WTC11 (cell line): ENCODE measurements around the gene ADH1C. TPM values are rescaled to one million over a fixed set of nuclear protein-coding genes. Genes with fewer than 3 reads are reported as not detected.

Experiments used
- ATAC-seq: fragments of 200-7000 bp; cut with Tn5 transposase; 2 replicates; pipeline ENCODE4 v1.10.0; 2021; ENCODE audit warnings: mild to moderate bottlenecking, moderate library complexity
- CTCF ChIA-PET: fragments of 300-600 bp; sonication (Branson Sonifier 250); formaldehyde crosslinking; loops from one replicate; lab custom pipeline; 2021; ENCODE audit warnings: antibody characterized with exemption; lab: Charles Lee
- POLR2A ChIA-PET: fragments of 350-600 bp; sonication (Branson Sonifier 250); formaldehyde crosslinking; loops from one replicate; lab custom pipeline; 2021; ENCODE audit warnings: antibody characterized with exemption; lab: Charles Lee
- DNase-seq: peaks from one replicate; pipeline ENCODE4 v3.0.0; 2021; ENCODE audit warnings: low spot score
- H3K27ac Mint-ChIP-seq: 2 replicates; pipeline ENCODE4 v1.8.0; 2021; ENCODE audit warnings: mixed read lengths
- H3K27me3 Mint-ChIP-seq: 2 replicates; pipeline ENCODE4 v1.8.0; 2021; ENCODE audit warnings: low read depth, mild to moderate bottlenecking, moderate library complexity, mixed read lengths
- H3K36me3 Mint-ChIP-seq: 2 replicates; pipeline ENCODE4 v1.8.0; 2021; ENCODE audit warnings: mixed read lengths
- H3K4me1 Mint-ChIP-seq: 2 replicates; pipeline ENCODE4 v1.8.0; 2022; ENCODE audit warnings: mixed read lengths
- H3K4me3 Mint-ChIP-seq: 2 replicates; pipeline ENCODE4 v1.8.0; 2021; ENCODE audit warnings: mild to moderate bottlenecking, moderate library complexity, mixed read lengths
- H3K9me3 Mint-ChIP-seq: 2 replicates; pipeline ENCODE4 v1.8.0; 2021; ENCODE audit warnings: mixed read lengths
- CREM ChIP-seq: sonication (generic); formaldehyde crosslinking; IDR thresholded peaks from 2 replicates; pipeline ENCODE4 v1.8.1; 2022; ENCODE audit warnings: mild to moderate bottlenecking, missing genetic modification reagents, moderate library complexity
- ELF4 ChIP-seq: sonication (generic); formaldehyde crosslinking; IDR thresholded peaks from 2 replicates; pipeline ENCODE4 v1.8.1; 2022; ENCODE audit warnings: low read depth, mild to moderate bottlenecking, moderate library complexity, missing genetic modification reagents
- IRF2 ChIP-seq: sonication (generic); formaldehyde crosslinking; IDR thresholded peaks from 2 replicates; pipeline ENCODE4 v1.8.0; 2022; ENCODE audit warnings: low read depth, missing genetic modification reagents, borderline replicate concordance
- JAZF1 ChIP-seq: fragments of 250-450 bp; sonication (Bioruptor Pico); IDR thresholded peaks from 2 replicates; pipeline ENCODE4 v1.9.0; 2021; ENCODE audit warnings: moderate library complexity, mild to moderate bottlenecking, inconsistent platforms
- JUN ChIP-seq: sonication (generic); formaldehyde crosslinking; IDR thresholded peaks from 2 replicates; pipeline ENCODE4 v1.8.0; 2023; ENCODE audit warnings: mild to moderate bottlenecking, missing genetic modification reagents
- NFE2L1 ChIP-seq: sonication (generic); formaldehyde crosslinking; IDR thresholded peaks from 2 replicates; pipeline ENCODE4 v1.8.1; 2023; ENCODE audit warnings: missing genetic modification reagents
- NR2C2 ChIP-seq: sonication (generic); formaldehyde crosslinking; IDR thresholded peaks from 2 replicates; pipeline ENCODE4 v1.8.0; 2022; ENCODE audit warnings: mild to moderate bottlenecking, missing genetic modification reagents
- NR3C1 ChIP-seq: sonication (generic); formaldehyde crosslinking; conservative IDR thresholded peaks from 2 replicates; pipeline ENCODE4 v1.8.1; 2023; ENCODE audit warnings: low read depth, mild to moderate bottlenecking, missing genetic modification reagents
- RELA ChIP-seq: sonication (generic); formaldehyde crosslinking; IDR thresholded peaks from 2 replicates; pipeline ENCODE4 v1.8.1; 2022; ENCODE audit warnings: missing genetic modification reagents, mild to moderate bottlenecking, borderline replicate concordance
- SOX15 ChIP-seq: fragments of 250-450 bp; sonication (Bioruptor Pico); IDR thresholded peaks from 2 replicates; pipeline ENCODE4 v1.9.0; 2021; ENCODE audit warnings: mild to moderate bottlenecking
- TEAD4 ChIP-seq: sonication (generic); formaldehyde crosslinking; IDR thresholded peaks from 2 replicates; pipeline ENCODE4 v1.8.0; 2022; ENCODE audit warnings: mild to moderate bottlenecking, missing genetic modification reagents
- ZBTB21 ChIP-seq: sonication (generic); formaldehyde crosslinking; IDR thresholded peaks from 2 replicates; pipeline ENCODE4 v1.8.1; 2023; ENCODE audit warnings: mild to moderate bottlenecking, missing genetic modification reagents, borderline replicate concordance
- ZNF219 ChIP-seq: sonication (generic); formaldehyde crosslinking; IDR thresholded peaks from 2 replicates; pipeline ENCODE4 v1.8.0; 2023; ENCODE audit warnings: missing genetic modification reagents, mild to moderate bottlenecking, borderline replicate concordance
- ZNF317 ChIP-seq: sonication (generic); formaldehyde crosslinking; IDR thresholded peaks from 2 replicates; pipeline ENCODE4 v1.8.1; 2023; ENCODE audit warnings: low read depth, mild to moderate bottlenecking, moderate library complexity, missing genetic modification reagents, borderline replicate concordance
- ZNF671 ChIP-seq: fragments of 250-450 bp; sonication (Bioruptor Pico); IDR thresholded peaks from 2 replicates; pipeline ENCODE4 v1.8.0; 2021; ENCODE audit warnings: mild to moderate bottlenecking
- total RNA-seq: library from RNA; stranded (reverse); gene quantifications from 3 replicates; pipeline ENCODE4 v1.2.3, GENCODE V29; 2021
- TF ChIP-seq, protein P1 (sequence below): sonication (generic); formaldehyde crosslinking; IDR thresholded peaks from 2 replicates; pipeline ENCODE4 v1.8.1; 2022; ENCODE audit warnings: missing genetic modification reagents, borderline replicate concordance
- TF ChIP-seq, protein P2 (sequence below): sonication (generic); formaldehyde crosslinking; IDR thresholded peaks from 2 replicates; pipeline ENCODE4 v1.8.0; 2022; ENCODE audit warnings: missing genetic modification reagents
- TF ChIP-seq, protein P3 (sequence below): fragments of 250-450 bp; sonication (Bioruptor Pico); IDR thresholded peaks from 2 replicates; pipeline ENCODE4 v1.9.0; 2021; ENCODE audit warnings: mild to moderate bottlenecking
- TF ChIP-seq, protein P4 (sequence below): sonication (generic); formaldehyde crosslinking; IDR thresholded peaks from 2 replicates; pipeline ENCODE4 v1.8.1; 2023; ENCODE audit warnings: mild to moderate bottlenecking, missing genetic modification reagents, borderline replicate concordance
- TF ChIP-seq, protein P5 (sequence below): sonication (generic); formaldehyde crosslinking; IDR thresholded peaks from 2 replicates; pipeline ENCODE4 v1.8.0; 2022; ENCODE audit warnings: mild to moderate bottlenecking, missing genetic modification reagents

ADH1C gene
- total RNA-seq, 1 experiment from 2014 or later, result 0.22 TPM

DNA sequence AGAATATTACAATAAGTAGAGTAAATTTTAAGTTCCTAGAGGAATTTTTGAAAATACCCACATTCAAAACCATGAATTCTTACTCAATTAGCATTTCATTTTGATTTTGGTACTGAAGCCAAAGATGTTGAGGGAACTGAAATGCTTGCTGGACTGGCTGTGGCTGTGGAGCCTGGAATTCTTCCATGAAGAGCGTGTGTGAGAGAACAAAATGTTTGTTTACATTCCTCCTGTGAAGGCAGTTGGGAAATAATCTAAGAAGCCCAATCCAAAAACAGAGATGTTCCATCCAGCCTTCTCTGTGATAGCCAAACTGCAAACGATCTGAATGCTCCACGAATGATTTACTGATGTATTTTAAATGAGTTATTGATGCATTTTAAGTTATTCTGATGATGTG is 27.6 kb downstream of the ADH1C start:
- Mint-ChIP-seq H3K9me3 (peaks cover 51% of the 10 kb centered on the region), H3K27me3 (no peaks in the 10 kb centered on the region), H3K4me3 (no peak overlapping the region), H3K36me3 (peaks cover 10% of the 10 kb centered on the region), H3K4me1 (peaks cover 10% of the 10 kb centered on the region), H3K27ac (no peak overlapping the region)
- no peak for DNase-seq
- TF ChIP-seq, protein P1, sequence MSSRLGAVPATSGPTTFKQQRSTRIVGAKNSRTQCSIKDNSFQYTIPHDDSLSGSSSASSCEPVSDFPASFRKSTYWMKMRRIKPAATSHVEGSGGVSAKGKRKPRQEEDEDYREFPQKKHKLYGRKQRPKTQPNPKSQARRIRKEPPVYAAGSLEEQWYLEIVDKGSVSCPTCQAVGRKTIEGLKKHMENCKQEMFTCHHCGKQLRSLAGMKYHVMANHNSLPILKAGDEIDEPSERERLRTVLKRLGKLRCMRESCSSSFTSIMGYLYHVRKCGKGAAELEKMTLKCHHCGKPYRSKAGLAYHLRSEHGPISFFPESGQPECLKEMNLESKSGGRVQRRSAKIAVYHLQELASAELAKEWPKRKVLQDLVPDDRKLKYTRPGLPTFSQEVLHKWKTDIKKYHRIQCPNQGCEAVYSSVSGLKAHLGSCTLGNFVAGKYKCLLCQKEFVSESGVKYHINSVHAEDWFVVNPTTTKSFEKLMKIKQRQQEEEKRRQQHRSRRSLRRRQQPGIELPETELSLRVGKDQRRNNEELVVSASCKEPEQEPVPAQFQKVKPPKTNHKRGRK (CRISPR knock-in tag), result no peak
- no peak for TF ChIP-seq ZNF317 (CRISPR knock-in tag)
- no peak for TF ChIP-seq SOX15 (CRISPR knock-in tag)
- TF ChIP-seq, protein P2, sequence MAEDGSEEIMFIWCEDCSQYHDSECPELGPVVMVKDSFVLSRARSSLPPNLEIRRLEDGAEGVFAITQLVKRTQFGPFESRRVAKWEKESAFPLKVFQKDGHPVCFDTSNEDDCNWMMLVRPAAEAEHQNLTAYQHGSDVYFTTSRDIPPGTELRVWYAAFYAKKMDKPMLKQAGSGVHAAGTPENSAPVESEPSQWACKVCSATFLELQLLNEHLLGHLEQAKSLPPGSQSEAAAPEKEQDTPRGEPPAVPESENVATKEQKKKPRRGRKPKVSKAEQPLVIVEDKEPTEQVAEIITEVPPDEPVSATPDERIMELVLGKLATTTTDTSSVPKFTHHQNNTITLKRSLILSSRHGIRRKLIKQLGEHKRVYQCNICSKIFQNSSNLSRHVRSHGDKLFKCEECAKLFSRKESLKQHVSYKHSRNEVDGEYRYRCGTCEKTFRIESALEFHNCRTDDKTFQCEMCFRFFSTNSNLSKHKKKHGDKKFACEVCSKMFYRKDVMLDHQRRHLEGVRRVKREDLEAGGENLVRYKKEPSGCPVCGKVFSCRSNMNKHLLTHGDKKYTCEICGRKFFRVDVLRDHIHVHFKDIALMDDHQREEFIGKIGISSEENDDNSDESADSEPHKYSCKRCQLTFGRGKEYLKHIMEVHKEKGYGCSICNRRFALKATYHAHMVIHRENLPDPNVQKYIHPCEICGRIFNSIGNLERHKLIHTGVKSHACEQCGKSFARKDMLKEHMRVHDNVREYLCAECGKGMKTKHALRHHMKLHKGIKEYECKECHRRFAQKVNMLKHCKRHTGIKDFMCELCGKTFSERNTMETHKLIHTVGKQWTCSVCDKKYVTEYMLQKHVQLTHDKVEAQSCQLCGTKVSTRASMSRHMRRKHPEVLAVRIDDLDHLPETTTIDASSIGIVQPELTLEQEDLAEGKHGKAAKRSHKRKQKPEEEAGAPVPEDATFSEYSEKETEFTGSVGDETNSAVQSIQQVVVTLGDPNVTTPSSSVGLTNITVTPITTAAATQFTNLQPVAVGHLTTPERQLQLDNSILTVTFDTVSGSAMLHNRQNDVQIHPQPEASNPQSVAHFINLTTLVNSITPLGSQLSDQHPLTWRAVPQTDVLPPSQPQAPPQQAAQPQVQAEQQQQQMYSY, result no peak
- TF ChIP-seq ZBTB21, result no peak
- TF ChIP-seq JUN (CRISPR knock-in tag), result no peak
- TF ChIP-seq CREM (CRISPR knock-in tag), result no peak
- no peak for TF ChIP-seq NR3C1
- TF ChIP-seq TEAD4 (CRISPR knock-in tag), result no peak
- TF ChIP-seq, protein P3, sequence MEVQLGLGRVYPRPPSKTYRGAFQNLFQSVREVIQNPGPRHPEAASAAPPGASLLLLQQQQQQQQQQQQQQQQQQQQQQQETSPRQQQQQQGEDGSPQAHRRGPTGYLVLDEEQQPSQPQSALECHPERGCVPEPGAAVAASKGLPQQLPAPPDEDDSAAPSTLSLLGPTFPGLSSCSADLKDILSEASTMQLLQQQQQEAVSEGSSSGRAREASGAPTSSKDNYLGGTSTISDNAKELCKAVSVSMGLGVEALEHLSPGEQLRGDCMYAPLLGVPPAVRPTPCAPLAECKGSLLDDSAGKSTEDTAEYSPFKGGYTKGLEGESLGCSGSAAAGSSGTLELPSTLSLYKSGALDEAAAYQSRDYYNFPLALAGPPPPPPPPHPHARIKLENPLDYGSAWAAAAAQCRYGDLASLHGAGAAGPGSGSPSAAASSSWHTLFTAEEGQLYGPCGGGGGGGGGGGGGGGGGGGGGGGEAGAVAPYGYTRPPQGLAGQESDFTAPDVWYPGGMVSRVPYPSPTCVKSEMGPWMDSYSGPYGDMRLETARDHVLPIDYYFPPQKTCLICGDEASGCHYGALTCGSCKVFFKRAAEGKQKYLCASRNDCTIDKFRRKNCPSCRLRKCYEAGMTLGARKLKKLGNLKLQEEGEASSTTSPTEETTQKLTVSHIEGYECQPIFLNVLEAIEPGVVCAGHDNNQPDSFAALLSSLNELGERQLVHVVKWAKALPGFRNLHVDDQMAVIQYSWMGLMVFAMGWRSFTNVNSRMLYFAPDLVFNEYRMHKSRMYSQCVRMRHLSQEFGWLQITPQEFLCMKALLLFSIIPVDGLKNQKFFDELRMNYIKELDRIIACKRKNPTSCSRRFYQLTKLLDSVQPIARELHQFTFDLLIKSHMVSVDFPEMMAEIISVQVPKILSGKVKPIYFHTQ (CRISPR knock-in tag), result no peak
- TF ChIP-seq RELA, result no peak
- TF ChIP-seq JAZF1, result no peak
- TF ChIP-seq, protein P4, sequence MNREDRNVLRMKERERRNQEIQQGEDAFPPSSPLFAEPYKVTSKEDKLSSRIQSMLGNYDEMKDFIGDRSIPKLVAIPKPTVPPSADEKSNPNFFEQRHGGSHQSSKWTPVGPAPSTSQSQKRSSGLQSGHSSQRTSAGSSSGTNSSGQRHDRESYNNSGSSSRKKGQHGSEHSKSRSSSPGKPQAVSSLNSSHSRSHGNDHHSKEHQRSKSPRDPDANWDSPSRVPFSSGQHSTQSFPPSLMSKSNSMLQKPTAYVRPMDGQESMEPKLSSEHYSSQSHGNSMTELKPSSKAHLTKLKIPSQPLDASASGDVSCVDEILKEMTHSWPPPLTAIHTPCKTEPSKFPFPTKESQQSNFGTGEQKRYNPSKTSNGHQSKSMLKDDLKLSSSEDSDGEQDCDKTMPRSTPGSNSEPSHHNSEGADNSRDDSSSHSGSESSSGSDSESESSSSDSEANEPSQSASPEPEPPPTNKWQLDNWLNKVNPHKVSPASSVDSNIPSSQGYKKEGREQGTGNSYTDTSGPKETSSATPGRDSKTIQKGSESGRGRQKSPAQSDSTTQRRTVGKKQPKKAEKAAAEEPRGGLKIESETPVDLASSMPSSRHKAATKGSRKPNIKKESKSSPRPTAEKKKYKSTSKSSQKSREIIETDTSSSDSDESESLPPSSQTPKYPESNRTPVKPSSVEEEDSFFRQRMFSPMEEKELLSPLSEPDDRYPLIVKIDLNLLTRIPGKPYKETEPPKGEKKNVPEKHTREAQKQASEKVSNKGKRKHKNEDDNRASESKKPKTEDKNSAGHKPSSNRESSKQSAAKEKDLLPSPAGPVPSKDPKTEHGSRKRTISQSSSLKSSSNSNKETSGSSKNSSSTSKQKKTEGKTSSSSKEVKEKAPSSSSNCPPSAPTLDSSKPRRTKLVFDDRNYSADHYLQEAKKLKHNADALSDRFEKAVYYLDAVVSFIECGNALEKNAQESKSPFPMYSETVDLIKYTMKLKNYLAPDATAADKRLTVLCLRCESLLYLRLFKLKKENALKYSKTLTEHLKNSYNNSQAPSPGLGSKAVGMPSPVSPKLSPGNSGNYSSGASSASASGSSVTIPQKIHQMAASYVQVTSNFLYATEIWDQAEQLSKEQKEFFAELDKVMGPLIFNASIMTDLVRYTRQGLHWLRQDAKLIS (CRISPR knock-in tag), result no peak
- TF ChIP-seq ZNF671 (CRISPR knock-in tag), result no peak
- TF ChIP-seq ELF4 (CRISPR knock-in tag), result no peak
- TF ChIP-seq, protein P5, sequence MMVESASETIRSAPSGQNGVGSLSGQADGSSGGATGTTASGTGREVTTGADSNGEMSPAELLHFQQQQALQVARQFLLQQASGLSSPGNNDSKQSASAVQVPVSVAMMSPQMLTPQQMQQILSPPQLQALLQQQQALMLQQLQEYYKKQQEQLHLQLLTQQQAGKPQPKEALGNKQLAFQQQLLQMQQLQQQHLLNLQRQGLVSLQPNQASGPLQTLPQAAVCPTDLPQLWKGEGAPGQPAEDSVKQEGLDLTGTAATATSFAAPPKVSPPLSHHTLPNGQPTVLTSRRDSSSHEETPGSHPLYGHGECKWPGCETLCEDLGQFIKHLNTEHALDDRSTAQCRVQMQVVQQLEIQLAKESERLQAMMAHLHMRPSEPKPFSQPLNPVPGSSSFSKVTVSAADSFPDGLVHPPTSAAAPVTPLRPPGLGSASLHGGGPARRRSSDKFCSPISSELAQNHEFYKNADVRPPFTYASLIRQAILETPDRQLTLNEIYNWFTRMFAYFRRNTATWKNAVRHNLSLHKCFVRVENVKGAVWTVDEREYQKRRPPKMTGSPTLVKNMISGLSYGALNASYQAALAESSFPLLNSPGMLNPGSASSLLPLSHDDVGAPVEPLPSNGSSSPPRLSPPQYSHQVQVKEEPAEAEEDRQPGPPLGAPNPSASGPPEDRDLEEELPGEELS, result no peak
- no peak for TF ChIP-seq NFE2L1 (CRISPR knock-in tag)
- no peak for TF ChIP-seq NR2C2 (CRISPR knock-in tag)
- no peak for TF ChIP-seq IRF2 (CRISPR knock-in tag)
- no peak for TF ChIP-seq ZNF219 (CRISPR knock-in tag)
- ChIA-PET CTCF (no interaction called here), POLR2A (no interaction called here)
- no peak for ATAC-seq
